Epithelial cell of proximal tubule (primary cell): Measurements from ENCODE around the gene MAMDC2. TPM values are rescaled to one million over a fixed set of nuclear protein-coding genes. Genes with fewer than 3 reads are reported as not detected.
A peak's percentile ranks its signal among the peaks of the same experiment; 100 is the strongest.

Source experiments
- DNase-seq: peaks from one replicate; pipeline ENCODE4 v3.0.0-alpha.2; 2011; ENCODE audit warnings: low read depth
- H3K4me3 ChIP-seq: 2 replicates; pipeline ENCODE4 v1.5.1; 2011; ENCODE audit warnings: low read depth, mild to moderate bottlenecking, low read length
- CTCF ChIP-seq: conservative IDR thresholded peaks from 2 replicates; pipeline ENCODE4 v1.5.1; 2012; ENCODE audit warnings: low read depth, mild to moderate bottlenecking, low read length
- total RNA-seq: library from RNA; depleted of rRNA; stranded (reverse); fragments of >200 nt; gene quantifications from 2 replicates; pipeline ENCODE4 v1.2.3, GENCODE V29; 2015

MAMDC2 gene
- total RNA-seq, 1 donor from 2014 or later, result 5.5 TPM

- no peak for DNase-seq
- no peak overlapping the region for H3K4me3 ChIP-seq
- TF ChIP-seq CTCF, result no peak
These were observed 76.1 kb downstream of the MAMDC2 start for GRCh38 chr9:70119786-70120185.

GRCh38 chr9:70120834-70121510 is 77.3 kb downstream of the MAMDC2 start:
- peak; percentile 51 for TF ChIP-seq CTCF
- DNase-seq, result peak; percentile 40
- no peak overlapping the region for H3K4me3 ChIP-seq

GRCh38 chr9:70121818-70122436 is 78.3 kb downstream of the MAMDC2 start:
- TF ChIP-seq CTCF, result no peak
- no peak overlapping the region for H3K4me3 ChIP-seq
- no peak for DNase-seq

DNA sequence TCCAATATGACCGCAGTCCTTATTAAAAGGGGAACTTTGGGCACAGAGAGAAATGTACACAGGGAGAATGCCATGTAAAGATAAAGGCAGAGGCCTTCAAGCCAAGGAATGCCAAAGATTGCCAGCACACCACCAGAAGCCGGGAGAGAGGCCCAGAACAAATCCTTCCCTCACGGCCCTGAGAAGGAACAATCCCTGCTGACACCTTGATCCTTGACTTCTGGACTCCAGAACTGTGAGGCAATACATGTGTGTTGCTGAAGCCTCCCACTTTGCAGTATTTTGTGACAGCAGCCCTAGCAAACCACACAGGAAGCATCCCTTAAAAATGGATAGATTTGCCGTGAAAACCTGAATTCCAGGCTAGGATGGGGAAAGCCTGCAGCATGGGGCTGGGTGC is 80.0 kb downstream of the MAMDC2 start:
- no peak for TF ChIP-seq CTCF
- no peak overlapping the region for H3K4me3 ChIP-seq
- no peak for DNase-seq

DNA sequence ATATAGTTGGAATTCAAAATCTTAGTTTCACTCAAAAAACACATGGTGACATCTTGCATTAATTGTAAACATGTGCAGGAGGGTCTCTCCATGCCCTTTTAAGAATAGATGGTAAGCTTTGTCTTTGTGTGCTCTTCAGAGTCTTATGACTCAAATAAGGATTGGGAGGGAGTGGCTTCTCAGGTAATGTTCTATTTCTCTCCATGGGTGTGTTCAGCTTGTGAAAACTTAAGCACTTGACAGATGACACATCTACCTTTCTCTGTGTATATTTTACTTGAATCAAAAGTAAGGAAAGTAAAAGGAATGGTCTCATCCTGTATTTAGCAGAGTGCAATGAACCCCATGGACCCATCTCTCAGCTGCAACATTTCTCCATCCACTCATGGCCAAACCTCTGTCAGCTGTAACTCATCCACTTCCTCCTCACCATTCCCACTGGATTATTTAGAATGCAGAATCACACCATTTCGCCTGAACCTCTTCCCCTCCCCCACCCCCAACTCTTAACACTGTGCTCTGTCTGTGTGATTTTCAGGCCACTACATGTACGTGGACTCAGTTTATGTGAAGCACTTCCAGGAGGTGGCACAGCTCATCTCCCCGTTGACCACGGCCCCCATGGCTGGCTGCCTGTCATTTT is 82.1 kb downstream of the MAMDC2 start:
- TF ChIP-seq CTCF, result no peak
- DNase-seq, result no peak
- H3K4me3 ChIP-seq, result no peak overlapping the region

- no peak for DNase-seq
- no peak for TF ChIP-seq CTCF
These were observed 83.4 kb downstream of the MAMDC2 start for GRCh38 chr9:70127036-70127435.

More at GRCh38 chr9:70127036-70127435, 83.4 kb downstream of the MAMDC2 start:
- H3K4me3 ChIP-seq, result no peak overlapping the region
